Esophagus muscularis mucosa (tissue), 4 donors: ENCODE data around the gene GSG1. TPM values are rescaled to one million over a fixed set of nuclear protein-coding genes. Genes with fewer than 3 reads are reported as not detected.

ENCODE experiments used
- DNase-seq: peaks from one replicate; pipeline ENCODE4 v3.0.0-alpha.2; 2017; ENCODE audit errors: extremely low spot score
- H3K27ac ChIP-seq, 4 donors: fragments of 200-600 bp; sonication (generic); replicated peaks in 1 of 4; 1 replicate in 3 of 4; 2 replicates in 1 of 4; pipeline ENCODE4 v1.5.1; 2016 to 2019; ENCODE audit warnings: mild to moderate bottlenecking in 1 of 4
- H3K27me3 ChIP-seq, 4 donors: fragments of 200-600 bp; sonication (generic); one replicate each; pipeline versions ENCODE4 v1.5.1 to v1.6.0; 2016 to 2019
- H3K36me3 ChIP-seq, 4 donors: fragments of 200-600 bp; sonication (generic); one replicate each; pipeline ENCODE4 v1.5.1; 2016 to 2019
- H3K4me1 ChIP-seq, 4 donors: fragments of 200-600 bp; sonication (generic); one replicate each; pipeline ENCODE4 v1.5.1; 2016 to 2019
- H3K4me3 ChIP-seq, 4 donors: fragments of 200-600 bp; sonication (generic); 1 replicate in 2 of 4; 2 replicates in 2 of 4; pipeline ENCODE4 v1.5.1; 2016 to 2019; ENCODE audit warnings: mild to moderate bottlenecking in 4 of 4, moderate library complexity in 1 of 4
- H3K9me3 ChIP-seq, 4 donors: fragments of 200-600 bp; sonication (generic); 1 replicate in 3 of 4; 2 replicates in 1 of 4; pipeline ENCODE4 v1.5.1; 2016 to 2019
- EP300 ChIP-seq: sonication (generic); formaldehyde crosslinking; IDR thresholded peaks from one replicate; pipeline ENCODE4 v1.6.1; 2017; ENCODE audit warnings: antibody characterized with exemption
- POLR2A ChIP-seq: fragments of 450-650 bp; IDR thresholded peaks from one replicate; pipeline ENCODE4 v1.6.1; 2017; ENCODE audit warnings: antibody characterized with exemption, moderate library complexity, mild to moderate bottlenecking, low read depth
- POLR2AphosphoS5 ChIP-seq, 2 donors: sonication (generic); formaldehyde crosslinking; IDR thresholded peaks; one replicate each; pipeline ENCODE4 v1.6.1; 2017; ENCODE audit warnings: antibody characterized with exemption in 2 of 2
- WGBS: methylation state at CpG from one replicate; pipeline ENCODE4 v1.1.5; 2018; 5-methylcytosine and 5-hydroxymethylcytosine counted together
- intact Hi-C: fragments of 100-400 bp; cut with DNase I; formaldehyde crosslinking; loops from one replicate; pipeline ENCODE4 v1.15.1; 2023
- total RNA-seq, 4 donors: library from RNA; depleted of rRNA; stranded (reverse); fragments of >200 nt; gene quantifications; one replicate each; pipeline versions ENCODE4 v1.1.0 to v1.2.1, GENCODE V29; 2016
- TF ChIP-seq, protein P1 (sequence below), 3 experiments: fragments of 200-600 bp in 2 of 3; fragments of 450-650 bp in 1 of 3; sonication (generic) in 2 of 3; IDR thresholded peaks; one replicate each; pipeline ENCODE4 v1.5.1; 2017 to 2019; ENCODE audit warnings: antibody characterized with exemption in 3 of 3, mild to moderate bottlenecking in 2 of 3, moderate library complexity in 1 of 3

GSG1 gene
- total RNA-seq, 4 donors from 2014 or later: not detected

DNA sequence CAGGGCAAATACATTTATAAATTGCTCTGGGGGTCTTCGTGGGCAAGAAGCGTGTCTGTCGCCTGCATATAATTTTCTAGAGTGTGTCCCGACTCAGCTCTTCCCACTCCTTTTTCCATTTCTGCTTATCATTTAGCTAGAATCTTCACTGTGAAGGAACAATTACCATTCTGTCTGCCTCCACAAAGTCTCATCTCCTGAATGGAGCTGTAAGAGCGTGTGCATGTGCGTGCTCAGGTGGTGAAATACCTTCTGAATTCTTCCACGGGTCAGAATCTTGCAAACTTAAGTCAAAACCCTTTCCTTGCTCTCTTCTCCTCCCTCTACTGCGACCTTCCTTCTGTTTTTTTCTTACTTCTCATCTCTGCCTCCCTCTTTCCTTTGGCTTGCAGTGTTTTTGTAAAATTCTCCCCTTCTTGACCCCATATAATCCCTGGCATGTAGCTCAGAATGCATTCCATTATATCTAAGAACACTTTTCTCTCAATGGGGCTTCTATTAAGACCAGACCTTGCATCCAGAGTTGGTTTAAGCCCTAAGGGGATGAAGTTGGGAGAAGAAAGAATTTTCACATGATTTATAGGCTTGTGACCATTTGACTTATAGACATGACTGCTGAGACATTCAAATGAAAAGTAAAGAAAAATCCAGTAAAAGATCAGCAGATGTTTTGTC lies 25.0 kb upstream of the GSG1 start:
- TF ChIP-seq, protein P1, sequence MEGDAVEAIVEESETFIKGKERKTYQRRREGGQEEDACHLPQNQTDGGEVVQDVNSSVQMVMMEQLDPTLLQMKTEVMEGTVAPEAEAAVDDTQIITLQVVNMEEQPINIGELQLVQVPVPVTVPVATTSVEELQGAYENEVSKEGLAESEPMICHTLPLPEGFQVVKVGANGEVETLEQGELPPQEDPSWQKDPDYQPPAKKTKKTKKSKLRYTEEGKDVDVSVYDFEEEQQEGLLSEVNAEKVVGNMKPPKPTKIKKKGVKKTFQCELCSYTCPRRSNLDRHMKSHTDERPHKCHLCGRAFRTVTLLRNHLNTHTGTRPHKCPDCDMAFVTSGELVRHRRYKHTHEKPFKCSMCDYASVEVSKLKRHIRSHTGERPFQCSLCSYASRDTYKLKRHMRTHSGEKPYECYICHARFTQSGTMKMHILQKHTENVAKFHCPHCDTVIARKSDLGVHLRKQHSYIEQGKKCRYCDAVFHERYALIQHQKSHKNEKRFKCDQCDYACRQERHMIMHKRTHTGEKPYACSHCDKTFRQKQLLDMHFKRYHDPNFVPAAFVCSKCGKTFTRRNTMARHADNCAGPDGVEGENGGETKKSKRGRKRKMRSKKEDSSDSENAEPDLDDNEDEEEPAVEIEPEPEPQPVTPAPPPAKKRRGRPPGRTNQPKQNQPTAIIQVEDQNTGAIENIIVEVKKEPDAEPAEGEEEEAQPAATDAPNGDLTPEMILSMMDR (IDR thresholded peaks at IDR 0.05): no peak
- TF ChIP-seq POLR2A (no peak), EP300 (no peak), POLR2AphosphoS5 (IDR thresholded peaks at IDR 0.05) (no peak)
- intact Hi-C loops: no loop called here
- DNase-seq: no peak
- H3K4me3 ChIP-seq: no peak overlapping the region
- H3K36me3 ChIP-seq: no peaks in the 10 kb centered on the region
- H3K4me1 ChIP-seq: no peaks in the 10 kb centered on the region
- H3K9me3 ChIP-seq: no peaks in the 10 kb centered on the region
- H3K27me3 ChIP-seq: no peaks in the 10 kb centered on the region
- 89% methylated on average over 8 of the region's 8 CpGs for WGBS
- H3K27ac ChIP-seq: no peak overlapping the region

DNA sequence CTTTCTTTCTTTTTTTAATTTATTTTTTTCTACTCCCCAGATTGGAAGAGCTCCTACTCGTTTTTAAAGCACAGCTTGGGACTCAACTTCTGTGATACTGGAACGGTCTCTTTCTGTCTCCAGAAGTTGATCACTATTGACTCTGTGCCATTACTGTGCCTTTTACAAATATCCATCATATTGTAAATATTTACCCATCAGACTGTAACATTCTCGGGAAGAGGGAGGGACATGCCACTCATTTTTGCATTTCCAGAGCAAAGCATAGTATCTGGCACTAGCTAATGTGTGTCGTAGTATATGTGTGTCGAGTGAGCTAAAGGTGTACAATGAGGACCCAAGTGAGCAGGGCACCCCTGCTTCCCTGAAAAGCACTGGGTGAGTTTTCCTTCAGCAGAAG lies 24.0 kb upstream of the GSG1 start:
- TF ChIP-seq POLR2AphosphoS5 (IDR thresholded peaks at IDR 0.05) (no peak), EP300 (no peak), POLR2A (no peak)
- TF ChIP-seq, protein P1 (IDR thresholded peaks at IDR 0.05): no peak
- intact Hi-C loops: no loop called here
- no peak for DNase-seq
- no peak overlapping the region for H3K27ac ChIP-seq
- 57% methylated on average over 5 of the region's 5 CpGs for WGBS
- H3K36me3 ChIP-seq: no peaks in the 10 kb centered on the region
- no peaks in the 10 kb centered on the region for H3K4me1 ChIP-seq
- H3K9me3 ChIP-seq: no peaks in the 10 kb centered on the region
- no peaks in the 10 kb centered on the region for H3K27me3 ChIP-seq
- H3K4me3 ChIP-seq: no peak overlapping the region

DNA sequence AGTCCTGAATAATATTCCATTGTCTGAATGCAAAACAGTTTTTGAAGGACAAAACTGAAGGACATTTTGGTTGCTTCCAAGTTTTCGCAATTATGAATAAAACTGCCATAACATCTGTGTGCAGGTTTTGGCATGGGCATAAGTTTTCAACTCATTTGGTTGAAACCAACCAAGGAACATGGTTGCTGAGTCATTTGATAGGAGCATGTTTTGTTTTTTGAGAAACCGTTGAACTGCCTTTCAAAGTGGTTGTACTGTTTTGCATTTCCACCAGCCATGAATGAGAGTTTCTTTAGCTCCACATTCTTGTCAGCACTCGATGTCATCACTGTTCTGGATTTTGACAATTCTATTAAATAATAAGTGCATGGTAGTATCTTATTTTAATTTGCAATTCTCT lies 23.0 kb upstream of the GSG1 start:
- Histone ChIP-seq H3K27ac (no peak overlapping the region), H3K36me3 (no peaks in the 10 kb centered on the region), H3K4me3 (no peak overlapping the region), H3K9me3 (no peaks in the 10 kb centered on the region), H3K4me1 (no peaks in the 10 kb centered on the region), H3K27me3 (no peaks in the 10 kb centered on the region)
- no peak for DNase-seq
- WGBS: 81% methylated on average over 3 of the region's 3 CpGs
- intact Hi-C loops: no loop called here
- TF ChIP-seq, protein P1 (IDR thresholded peaks at IDR 0.05): no peak
- TF ChIP-seq POLR2AphosphoS5 (IDR thresholded peaks at IDR 0.05) (no peak), EP300 (no peak), POLR2A (no peak)

DNA sequence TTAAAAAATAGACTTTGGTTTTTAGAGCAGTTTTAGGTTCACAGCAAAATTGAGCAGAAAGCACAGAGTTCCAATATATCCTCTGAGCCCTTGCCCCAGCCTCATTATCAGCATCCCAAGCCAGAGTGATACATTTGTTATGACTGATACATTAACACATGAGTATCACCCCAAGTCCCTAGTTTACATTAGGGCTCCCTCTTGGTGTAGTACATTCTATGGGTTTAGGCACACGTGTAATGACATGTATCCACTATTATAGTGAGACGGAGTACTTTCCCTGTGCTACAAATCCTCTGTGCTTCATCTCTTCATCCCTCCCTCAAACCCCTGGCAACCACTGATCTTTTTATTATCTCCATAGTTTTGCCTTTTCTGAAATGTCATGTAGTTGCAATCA lies 22.5 kb upstream of the GSG1 start:
- Histone ChIP-seq H3K27me3 (no peaks in the 10 kb centered on the region), H3K4me3 (no peak overlapping the region), H3K9me3 (no peaks in the 10 kb centered on the region), H3K4me1 (no peaks in the 10 kb centered on the region), H3K36me3 (no peaks in the 10 kb centered on the region), H3K27ac (no peak overlapping the region)
- TF ChIP-seq EP300 (no peak), POLR2A (no peak), POLR2AphosphoS5 (IDR thresholded peaks at IDR 0.05) (no peak)
- TF ChIP-seq, protein P1 (IDR thresholded peaks at IDR 0.05): no peak
- no peak for DNase-seq
- intact Hi-C loops: no loop called here
- WGBS: 89% methylated on average over 2 of the region's 2 CpGs
